ENCODE results near the gene CPE.
"Not testable (repeated sequence)": the region's sequence is repeated elsewhere in the genome, so short reads cannot be mapped to it uniquely, and the experiment has no call there.

Gene CPE

GRCh38 chr4:165378745-165379677 is at the start of gene CPE:
TSS of gene CPE (plus strand) at chr4:165379008. CDS start at chr4:165379222, 214 bp downstream.
- peak; percentile 89 for DNase-seq

- DNase-seq = no peak
Observed at GRCh38 chr4:165330071-165330470, 48.7 kb upstream of the CPE start.

GRCh38 chr4:165330666-165331065 is 48.1 kb upstream of the CPE start:
- no peak for DNase-seq

- peak; percentile 61 for DNase-seq
Observed at GRCh38 chr4:165331359-165331758, 47.4 kb upstream of the CPE start.

- DNase-seq = no peak
Observed at GRCh38 chr4:165331823-165332222, 47.0 kb upstream of the CPE start.

GRCh38 chr4:165332502-165332901 is 46.3 kb upstream of the CPE start:
- DNase-seq = no peak

GRCh38 chr4:165335163-165335703 is 43.6 kb upstream of the CPE start:
- DNase-seq = no peak

GRCh38 chr4:165336743-165337142 is 42.1 kb upstream of the CPE start:
- no peak for DNase-seq

- not testable (repeated sequence) for DNase-seq
Observed at GRCh38 chr4:165342340-165342739, 36.5 kb upstream of the CPE start.

- DNase-seq = peak; percentile 61
Observed at GRCh38 chr4:165343353-165344191, 35.2 kb upstream of the CPE start.

GRCh38 chr4:165345666-165346417 is 33.0 kb upstream of the CPE start:
- no peak for DNase-seq

GRCh38 chr4:165347647-165348569 is 30.9 kb upstream of the CPE start:
- no peak for DNase-seq

- DNase-seq = no peak
Observed at GRCh38 chr4:165351359-165352130, 27.3 kb upstream of the CPE start.

- DNase-seq = peak; percentile 75
Observed at GRCh38 chr4:165355900-165356300, 22.9 kb upstream of the CPE start.

GRCh38 chr4:165359506-165359905 is 19.3 kb upstream of the CPE start:
- peak; percentile 49 for DNase-seq

- no peak for DNase-seq
Observed at GRCh38 chr4:165360041-165360695, 18.6 kb upstream of the CPE start.

GRCh38 chr4:165360985-165361670 is 17.7 kb upstream of the CPE start:
- DNase-seq = no peak

- no peak for DNase-seq
Observed at GRCh38 chr4:165361810-165362209, 17.0 kb upstream of the CPE start.

- no peak for DNase-seq
Observed at GRCh38 chr4:165364452-165365080, 14.2 kb upstream of the CPE start.

All from hematopoietic multipotent progenitor cell treated with erythropoietin and hydrocortisone succinate and interleukin-3 and kit ligand, for 4 days (in vitro differentiated cells).